COLO668 (cell line): ENCODE results near the gene GPR85.
"Not testable (repeated sequence)": the region's sequence is repeated elsewhere in the genome, so short reads cannot be mapped to it uniquely, and the experiment has no call there.

Experiments
- DNase-seq: peaks from one replicate; lab custom pipeline; 2025; ENCODE audit not compliant: unreplicated experiment; lab: John Stamatoyannopoulos, UW

GPR85 gene

DNA sequence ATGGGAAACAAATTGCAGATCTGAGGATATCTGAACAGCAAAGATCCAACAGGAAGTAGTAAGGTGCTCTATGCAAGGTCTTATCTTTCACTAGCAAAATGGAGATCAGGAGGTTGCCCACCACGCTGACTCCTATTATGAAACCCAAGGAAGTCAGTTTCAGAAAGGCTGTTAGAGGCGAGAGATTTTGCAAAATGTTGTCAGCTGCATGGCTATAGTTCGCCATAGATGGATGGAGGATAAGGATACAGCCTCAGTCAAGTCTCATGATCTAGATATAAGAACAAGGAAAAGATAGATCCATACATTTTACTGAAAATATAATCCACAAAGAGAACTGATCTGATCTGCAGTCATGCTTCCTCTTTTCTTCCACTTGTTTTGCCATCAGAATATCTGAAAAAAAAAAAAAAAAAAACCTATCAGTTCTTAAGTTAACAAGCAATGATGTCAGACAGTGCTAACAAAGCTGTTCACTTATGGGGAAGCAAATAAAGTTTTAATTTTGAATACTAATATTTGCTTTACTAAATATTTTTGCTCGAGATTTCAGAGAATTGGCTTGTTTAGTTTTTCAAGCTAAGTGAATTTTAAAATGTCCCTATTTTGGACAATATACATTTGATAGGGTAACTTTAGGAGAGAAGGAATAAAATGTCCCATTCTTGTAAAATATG, 2.0 kb downstream of the GPR85 start:
- DNase-seq: no peak

DNA sequence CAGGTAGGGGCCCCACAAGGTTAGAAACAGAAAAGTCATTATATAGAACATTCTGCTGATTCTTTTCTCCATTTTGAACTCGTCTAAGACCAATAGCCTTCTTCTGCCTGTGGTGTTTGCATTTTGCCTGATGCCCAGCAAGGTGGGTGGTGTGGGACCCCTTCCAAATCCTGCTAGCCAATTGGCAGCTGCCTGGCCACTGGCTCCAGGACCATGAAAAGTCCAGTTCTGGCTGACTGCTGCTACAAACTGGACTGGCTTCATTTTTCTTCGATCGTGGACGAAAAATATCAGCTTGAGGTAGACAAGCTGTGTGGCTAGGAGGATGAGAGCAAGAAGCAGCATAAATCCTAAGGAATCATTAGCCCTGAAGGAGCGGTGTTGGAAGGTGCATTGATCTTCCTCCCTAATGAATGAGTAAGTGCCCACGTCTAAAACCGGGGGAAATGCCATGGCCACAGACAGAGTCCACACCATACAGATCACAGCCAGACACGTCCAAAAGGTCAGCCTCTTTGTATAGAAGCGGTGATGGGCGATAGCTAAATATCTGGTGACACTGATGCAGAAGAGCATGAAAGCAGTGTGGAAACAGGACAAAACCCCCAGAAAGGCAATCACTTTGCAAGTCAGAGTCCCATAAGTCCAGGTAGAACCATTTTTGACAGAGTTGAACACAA, 2.7 kb downstream of the GPR85 start:
- no peak for DNase-seq

- no peak for DNase-seq
Observed at GRCh38 chr7:113083132-113083815, 3.4 kb downstream of the GPR85 start.

GRCh38 chr7:113078331-113078730, 8.3 kb downstream of the GPR85 start:
- no peak for DNase-seq

GRCh38 chr7:113076703-113077102, 9.9 kb downstream of the GPR85 start:
- DNase-seq: no peak

DNA sequence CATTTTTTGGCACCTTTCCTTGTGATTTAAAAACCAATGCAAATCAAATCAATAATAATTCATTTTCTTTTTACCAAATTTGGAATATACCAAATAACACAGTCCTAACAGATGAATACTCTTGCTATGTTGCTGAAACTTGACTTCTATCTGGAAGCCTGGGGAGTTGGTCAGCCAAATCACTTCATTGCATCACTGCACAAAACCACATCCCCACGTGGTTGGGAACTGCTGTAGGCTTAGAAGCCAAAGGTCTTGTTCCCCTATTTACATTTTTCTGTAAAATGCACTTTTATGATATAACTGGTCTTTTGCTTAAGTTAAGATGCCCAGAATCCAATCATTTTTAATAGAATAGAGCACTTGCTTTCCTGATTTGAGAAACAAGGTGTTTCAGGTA, 15.2 kb downstream of the GPR85 start:
- no peak for DNase-seq

- DNase-seq: no peak
Observed at GRCh38 chr7:113062499-113062898, 24.1 kb downstream of the GPR85 start.

- no peak for DNase-seq
Observed at GRCh38 chr7:113060100-113060499, 26.5 kb downstream of the GPR85 start.

- no peak for DNase-seq
Observed at GRCh38 chr7:113054938-113055337, 31.7 kb downstream of the GPR85 start.

DNA sequence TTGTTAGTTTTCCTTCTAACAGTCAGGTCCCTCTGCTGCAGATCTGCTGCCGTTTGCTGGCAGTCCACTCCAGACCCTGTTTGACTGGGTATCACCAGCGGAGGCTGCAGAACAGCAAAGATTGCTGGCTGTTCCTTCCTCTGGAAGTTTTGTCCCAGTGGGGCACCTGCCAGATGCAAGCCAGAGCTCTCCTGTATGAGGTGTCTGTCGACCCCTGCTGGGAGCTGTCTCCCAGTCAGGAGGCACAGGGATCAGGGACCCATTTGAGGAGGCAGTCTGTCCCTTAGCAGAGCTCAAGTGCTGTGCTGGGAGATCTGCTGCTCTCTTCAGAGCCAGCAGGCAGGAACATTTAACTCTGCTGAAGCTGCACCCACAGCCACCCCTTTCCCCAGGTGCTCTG, 32.4 kb downstream of the GPR85 start:
- not testable (repeated sequence) for DNase-seq

GRCh38 chr7:113049221-113049620, 37.4 kb downstream of the GPR85 start:
- DNase-seq: not testable (repeated sequence)

- DNase-seq: no peak
Observed at GRCh38 chr7:113046453-113046852, 40.2 kb downstream of the GPR85 start.

DNA sequence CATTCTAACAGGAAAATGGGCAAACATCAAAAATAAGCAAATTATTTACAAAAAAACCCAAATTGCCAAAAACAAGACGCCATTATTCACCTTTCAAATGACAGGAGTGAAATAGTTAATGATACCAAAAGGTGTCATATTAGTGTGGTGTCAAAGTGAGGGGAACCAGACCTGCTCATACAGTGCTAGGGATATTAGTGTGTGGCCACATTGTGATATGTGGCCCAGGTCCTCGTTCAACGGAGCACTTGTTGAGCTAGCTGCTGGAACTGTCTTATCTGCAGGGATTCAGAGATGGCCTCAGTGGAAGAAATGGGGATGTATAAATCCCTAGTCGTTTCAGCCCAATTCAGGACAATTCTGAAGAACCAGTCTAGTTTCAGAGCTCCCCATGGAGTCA, 41.2 kb downstream of the GPR85 start:
- DNase-seq: no peak

DNA sequence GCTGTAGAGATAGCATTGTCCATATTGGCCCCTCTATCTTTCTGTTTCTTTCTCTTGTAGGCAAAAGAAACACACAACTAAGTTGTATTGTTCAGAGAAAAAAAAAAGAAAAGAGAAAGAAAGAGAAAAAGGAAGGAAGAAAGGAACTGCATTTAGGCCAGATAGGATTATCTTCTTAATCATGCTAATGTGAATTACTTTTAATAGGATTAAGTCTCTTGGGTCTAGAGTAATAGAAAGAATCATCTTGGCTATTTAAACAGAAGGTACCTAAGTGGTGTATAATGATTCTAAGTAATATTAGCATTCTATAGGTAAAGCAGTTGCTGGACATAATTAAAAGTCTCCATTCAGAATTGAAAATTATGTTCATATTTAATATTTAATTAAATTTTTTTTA, 42.2 kb downstream of the GPR85 start:
- DNase-seq: no peak

DNA sequence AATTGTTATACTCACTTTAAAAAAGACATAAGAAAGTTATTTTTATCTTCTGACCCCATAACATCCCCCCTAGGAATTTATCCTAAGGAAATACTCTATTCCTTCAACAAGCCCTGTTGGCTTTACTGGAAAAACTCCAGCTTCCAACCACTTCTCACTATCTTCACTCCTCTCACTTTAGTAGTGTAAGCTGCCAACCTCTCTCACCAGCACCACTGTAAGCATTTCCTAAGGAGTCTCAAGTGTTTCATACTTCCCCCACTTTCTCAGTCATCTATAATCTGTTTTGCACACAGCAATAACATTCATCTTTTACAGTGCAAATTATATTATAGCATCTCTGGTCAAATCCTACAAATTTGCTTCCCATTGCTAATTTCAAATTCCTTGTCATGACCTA, 45.8 kb downstream of the GPR85 start:
- DNase-seq: no peak

- no peak for DNase-seq
Observed at GRCh38 chr7:113033959-113034358, 52.7 kb downstream of the GPR85 start.
